BJ (cell line): ENCODE data around the gene SREBF2. TPM values are rescaled to one million over a fixed set of nuclear protein-coding genes. Genes with fewer than 3 reads are reported as not detected.

ENCODE experiments used
- CTCF ChIA-PET: fragments of 350-600 bp; formaldehyde crosslinking; extraction: SDS; loops from one replicate; lab custom pipeline; 2021; ENCODE audit warnings: antibody characterized with exemption, inconsistent platforms; lab: Yijun Ruan, JAX
- POLR2A ChIA-PET: fragments of 300-600 bp; sonication (Branson Sonifier 250); formaldehyde crosslinking; extraction: SDS; loops from one replicate; lab custom pipeline; 2021; ENCODE audit warnings: antibody characterized with exemption; lab: Charles Lee
- DNase-seq: peaks from one replicate; pipeline ENCODE4 v3.0.0-alpha.2; 2011; ENCODE audit warnings: low read depth
- H3K27me3 ChIP-seq: 2 replicates; pipeline ENCODE4 v1.6.0; 2011; ENCODE audit warnings: low read length; ENCODE audit not compliant: control insufficient read depth, insufficient read depth
- H3K36me3 ChIP-seq: 2 replicates; pipeline ENCODE4 v1.5.1; 2011; ENCODE audit warnings: low read length; ENCODE audit not compliant: control insufficient read depth, insufficient read depth
- H3K4me3 ChIP-seq: 2 replicates; pipeline ENCODE4 v1.5.1; 2011; ENCODE audit warnings: low read depth, mild to moderate bottlenecking, control low read depth, low read length
- CTCF ChIP-seq: IDR thresholded peaks from 2 replicates; pipeline ENCODE4 v1.5.1; 2011; ENCODE audit warnings: low read depth, mild to moderate bottlenecking, control low read depth, inconsistent platforms, low read length, moderate library complexity; ENCODE audit not compliant: insufficient read depth
- polyA plus RNA-seq: library from polyadenylated mRNA; depleted of rRNA; stranded (reverse); fragments of >200 nt; gene quantifications from 2 replicates; pipeline ENCODE4 v1.2.3, GENCODE V29; 2011

Gene SREBF2
- polyA plus RNA-seq, 1 experiment, result 26.2 TPM

GRCh38 chr22:41902016-41902415 lies 69.1 kb downstream of the SREBF2 start:
- Histone ChIP-seq H3K4me3 (no peak overlapping the region), H3K36me3 (peaks cover 37% of the 10 kb centered on the region), H3K27me3 (no peaks in the 10 kb centered on the region)
- TF ChIP-seq CTCF, result no peak
- POLR2A ChIA-PET, result no interaction called here
- DNase-seq, result no peak
- CTCF ChIA-PET, result no interaction called here

GRCh38 chr22:41902932-41903421 lies 70.1 kb downstream of the SREBF2 start:
- no peak for DNase-seq
- peaks cover 37% of the 10 kb centered on the region for H3K36me3 ChIP-seq
- H3K4me3 ChIP-seq, result no peak overlapping the region
- POLR2A ChIA-PET, result interaction anchor here (0.6 kb wide), 1 partner anchor 143 kb away, joined by 4 read pairs; no protein-coding TSS in a partner anchor
- no peak for TF ChIP-seq CTCF
- H3K27me3 ChIP-seq, result no peaks in the 10 kb centered on the region
- CTCF ChIA-PET, result interaction anchor here (1.3 kb wide), 1 partner anchor 38 kb away, joined by 3 read pairs; no protein-coding TSS in a partner anchor

- no peak overlapping the region for H3K4me3 ChIP-seq
- POLR2A ChIA-PET, result no interaction called here
- DNase-seq, result no peak
- H3K36me3 ChIP-seq, result peaks cover 29% of the 10 kb centered on the region
- CTCF ChIA-PET, result no interaction called here
- TF ChIP-seq CTCF, result no peak
- H3K27me3 ChIP-seq, result no peaks in the 10 kb centered on the region
Observed at GRCh38 chr22:41904450-41905410, 71.8 kb downstream of the SREBF2 start.

- Histone ChIP-seq H3K4me3 (no peak overlapping the region), H3K27me3 (peaks cover 2% of the 10 kb centered on the region; the same call in 1 of the 2 replicates), H3K36me3 (peaks cover 22% of the 10 kb centered on the region)
- no peak for DNase-seq
- ChIA-PET POLR2A (no interaction called here), CTCF (interaction anchor here (0.6 kb wide), 1 partner anchor 207 kb away, joined by 3 read pairs; no protein-coding TSS in a partner anchor)
- no peak for TF ChIP-seq CTCF
Observed at GRCh38 chr22:41905411-41906202, 72.7 kb downstream of the SREBF2 start.
